Measurements from ENCODE around the gene UFC1. TPM values are rescaled to one million over a fixed set of nuclear protein-coding genes. Genes with fewer than 3 reads are reported as not detected.
A peak's percentile ranks its signal among the peaks of the same experiment; 100 is the strongest.
"Not testable (repeated sequence)": the region's sequence is repeated elsewhere in the genome, so short reads cannot be mapped to it uniquely, and the experiment has no call there.

The UFC1 gene
- total RNA-seq, 1 donor from 2014 or later = 76.4 TPM

DNA sequence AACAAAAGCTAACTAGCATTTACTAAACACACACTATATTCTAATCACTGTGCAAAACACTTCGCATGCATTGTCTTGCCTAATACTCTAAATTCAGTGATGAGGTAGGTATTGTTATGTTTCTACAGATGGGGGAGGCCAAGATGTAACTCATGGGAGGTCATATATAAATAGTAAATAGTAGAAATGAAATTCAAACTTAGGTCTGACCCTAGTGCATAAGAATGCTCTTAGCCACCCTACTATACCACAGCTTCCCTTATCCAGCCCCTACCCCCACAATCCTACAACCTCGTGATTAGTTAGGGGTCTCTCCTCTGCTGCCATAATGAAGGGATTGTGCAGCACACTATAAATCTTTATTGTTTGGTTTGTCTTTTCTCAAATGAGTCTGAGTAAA is 39.2 kb upstream of the UFC1 start:
- Histone ChIP-seq H3K9me3 (replicated peaks) (no peaks in the 10 kb centered on the region), H3K4me1 (peaks cover 84% of the 10 kb centered on the region), H3K36me3 (peaks cover 7% of the 10 kb centered on the region), H3K27ac (replicated peaks) (no peak overlapping the region), H3K4me3 (no peak overlapping the region), H3K27me3 (ENCODE audit: low read depth) (no peaks in the 10 kb centered on the region)
- TF ChIP-seq, protein P1, sequence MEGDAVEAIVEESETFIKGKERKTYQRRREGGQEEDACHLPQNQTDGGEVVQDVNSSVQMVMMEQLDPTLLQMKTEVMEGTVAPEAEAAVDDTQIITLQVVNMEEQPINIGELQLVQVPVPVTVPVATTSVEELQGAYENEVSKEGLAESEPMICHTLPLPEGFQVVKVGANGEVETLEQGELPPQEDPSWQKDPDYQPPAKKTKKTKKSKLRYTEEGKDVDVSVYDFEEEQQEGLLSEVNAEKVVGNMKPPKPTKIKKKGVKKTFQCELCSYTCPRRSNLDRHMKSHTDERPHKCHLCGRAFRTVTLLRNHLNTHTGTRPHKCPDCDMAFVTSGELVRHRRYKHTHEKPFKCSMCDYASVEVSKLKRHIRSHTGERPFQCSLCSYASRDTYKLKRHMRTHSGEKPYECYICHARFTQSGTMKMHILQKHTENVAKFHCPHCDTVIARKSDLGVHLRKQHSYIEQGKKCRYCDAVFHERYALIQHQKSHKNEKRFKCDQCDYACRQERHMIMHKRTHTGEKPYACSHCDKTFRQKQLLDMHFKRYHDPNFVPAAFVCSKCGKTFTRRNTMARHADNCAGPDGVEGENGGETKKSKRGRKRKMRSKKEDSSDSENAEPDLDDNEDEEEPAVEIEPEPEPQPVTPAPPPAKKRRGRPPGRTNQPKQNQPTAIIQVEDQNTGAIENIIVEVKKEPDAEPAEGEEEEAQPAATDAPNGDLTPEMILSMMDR (IDR thresholded peaks at IDR 0.05; ENCODE audit: borderline replicate concordance) = no peak
- no peak for DNase-seq
- intact Hi-C loops (cut with micrococcal nuclease) = no loop called here

DNA sequence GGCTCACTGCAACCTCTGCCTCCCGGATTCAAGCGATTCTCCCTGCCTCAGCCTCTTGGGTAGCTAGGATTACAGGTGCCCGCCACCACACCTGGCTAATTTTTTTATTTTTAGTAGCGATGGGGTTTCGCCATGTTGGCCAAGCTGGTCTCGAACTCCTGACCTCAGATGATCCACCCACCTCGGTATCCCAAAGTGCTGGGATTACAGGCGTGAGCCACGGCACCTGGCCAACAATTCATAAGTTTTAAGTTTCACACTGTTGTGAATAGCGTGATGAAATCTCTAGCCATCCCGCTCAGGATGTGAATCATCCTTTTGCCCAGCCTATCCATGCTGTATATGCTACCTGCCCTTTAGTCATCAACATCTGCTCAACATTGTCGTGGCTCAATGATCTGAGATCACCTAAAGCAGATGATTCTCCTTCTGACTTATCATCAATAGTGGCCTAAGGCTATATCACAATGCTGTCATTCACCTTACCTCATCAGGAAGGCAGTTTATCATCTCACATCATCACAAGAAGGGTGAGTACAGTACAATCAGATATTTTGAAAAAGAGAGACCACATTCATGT is 38.6 kb upstream of the UFC1 start:
- Histone ChIP-seq H3K4me3 (no peak overlapping the region), H3K4me1 (peaks cover 90% of the 10 kb centered on the region), H3K27ac (replicated peaks) (no peak overlapping the region), H3K27me3 (ENCODE audit: low read depth) (no peaks in the 10 kb centered on the region), H3K9me3 (replicated peaks) (no peaks in the 10 kb centered on the region), H3K36me3 (peaks cover 4% of the 10 kb centered on the region)
- intact Hi-C loops (cut with micrococcal nuclease) = no loop called here
- no peak for DNase-seq
- TF ChIP-seq, protein P1 (IDR thresholded peaks at IDR 0.05; ENCODE audit: borderline replicate concordance) = no peak

DNA sequence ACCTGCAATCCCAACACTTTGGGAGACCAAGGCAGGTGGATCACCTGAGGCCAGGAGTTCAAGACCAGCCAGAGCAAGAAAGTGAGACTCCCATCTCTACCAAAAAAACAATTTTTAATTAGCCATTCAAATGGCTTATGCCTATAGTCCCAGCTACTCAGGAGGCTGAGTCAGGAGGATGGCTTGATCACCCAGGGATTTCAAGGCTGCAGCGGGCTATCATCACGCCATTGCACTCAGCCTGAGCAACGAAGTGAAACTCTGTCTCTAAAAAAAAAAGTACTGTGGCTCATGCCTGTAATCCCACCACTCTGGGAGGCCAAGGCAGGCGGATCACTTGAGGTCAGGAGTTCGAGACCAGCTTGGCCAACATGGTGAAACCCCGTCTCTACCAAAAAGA is 37.8 kb upstream of the UFC1 start:
- DNase-seq; H3K27ac ChIP-seq (replicated peaks); H3K27me3 ChIP-seq (ENCODE audit: low read depth); H3K4me3 ChIP-seq; intact Hi-C loops (cut with micrococcal nuclease); H3K9me3 ChIP-seq (replicated peaks): not testable (repeated sequence)
- Histone ChIP-seq H3K4me1 (peaks cover 98% of the 10 kb centered on the region), H3K36me3 (peaks cover 12% of the 10 kb centered on the region)

DNA sequence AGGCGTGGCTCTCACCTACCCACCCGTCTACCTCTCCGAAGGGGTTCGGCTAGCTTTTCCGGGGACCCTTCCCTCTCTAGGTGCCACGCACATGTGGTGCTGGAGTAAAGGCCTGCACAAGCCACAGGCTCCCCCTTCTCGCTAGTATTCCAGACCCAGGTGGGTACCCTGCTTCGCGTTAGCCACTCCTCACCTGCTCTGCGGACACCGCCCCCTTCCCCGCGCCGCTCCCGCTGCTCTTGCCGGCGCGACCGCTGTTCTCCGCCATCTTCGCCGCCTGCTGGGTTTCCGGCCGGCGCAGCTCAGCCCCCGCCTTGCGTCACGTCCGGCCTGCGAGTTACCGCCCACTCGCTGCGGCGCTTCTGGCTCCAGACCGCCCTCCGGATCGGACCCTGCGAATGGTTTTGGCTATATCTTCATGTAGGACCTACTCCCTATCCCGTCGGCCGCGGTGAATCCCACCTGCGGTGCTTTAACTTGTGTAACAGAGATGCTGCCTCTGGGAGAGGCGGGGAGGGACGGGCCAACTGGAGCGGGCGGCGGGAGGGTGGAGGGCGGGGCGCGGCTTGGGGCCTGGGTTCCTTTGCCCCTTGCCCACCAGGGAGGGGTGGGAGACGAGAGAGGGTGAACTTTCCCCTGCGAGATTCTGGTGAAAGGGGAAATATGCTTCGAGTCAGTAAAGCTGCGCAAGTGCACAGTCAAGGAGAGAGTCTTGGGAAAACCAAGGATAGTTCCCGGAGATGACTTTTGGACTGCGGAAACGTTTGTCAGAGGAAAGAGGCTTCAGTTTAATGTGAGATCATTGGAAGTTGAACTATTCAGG is 35.8 kb upstream of the UFC1 start, which contains the start of the genes NIT1 and PFDN2:
Gene NIT1 (plus strand): TSS at position 347 of the 823 bp plus-strand sequence. CDS start 72 bp downstream, at position 419.
Gene PFDN2 (minus strand): TSS at position 279 of the 823 bp plus-strand sequence. CDS start 11 bp downstream, at position 268.
- Histone ChIP-seq H3K27ac (replicated peaks) (peak within 1 kb of the TSS; percentile 91), H3K27me3 (ENCODE audit: low read depth) (no peaks in the 10 kb centered on the region), H3K4me1 (peaks cover 87% of the 10 kb centered on the region)

DNA sequence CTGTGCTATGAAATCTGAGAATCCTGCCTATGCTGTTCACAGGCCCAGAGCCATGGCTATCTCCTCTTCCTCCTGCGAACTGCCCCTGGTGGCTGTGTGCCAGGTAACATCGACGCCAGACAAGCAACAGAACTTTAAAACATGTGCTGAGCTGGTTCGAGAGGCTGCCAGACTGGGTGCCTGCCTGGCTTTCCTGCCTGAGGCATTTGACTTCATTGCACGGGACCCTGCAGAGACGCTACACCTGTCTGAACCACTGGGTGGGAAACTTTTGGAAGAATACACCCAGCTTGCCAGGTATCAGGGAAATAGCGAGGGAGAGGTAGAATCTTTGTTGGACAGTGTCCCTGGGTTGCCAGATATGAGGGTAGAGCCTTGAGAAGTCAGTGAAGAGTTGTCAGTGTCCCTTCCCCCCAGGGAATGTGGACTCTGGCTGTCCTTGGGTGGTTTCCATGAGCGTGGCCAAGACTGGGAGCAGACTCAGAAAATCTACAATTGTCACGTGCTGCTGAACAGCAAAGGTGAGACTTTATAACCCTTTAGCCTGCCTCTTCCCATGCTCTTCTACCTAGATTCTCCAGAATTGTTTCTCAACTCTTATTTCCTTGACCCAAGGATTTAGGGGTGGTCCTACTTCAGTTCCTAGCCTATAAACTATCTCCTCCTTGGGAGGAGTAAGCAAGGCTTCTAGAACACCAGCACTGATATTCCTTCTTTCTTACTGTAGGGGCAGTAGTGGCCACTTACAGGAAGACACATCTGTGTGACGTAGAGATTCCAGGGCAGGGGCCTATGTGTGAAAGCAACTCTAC is 34.5 kb upstream of the UFC1 start:
- TF ChIP-seq, protein P1 (IDR thresholded peaks at IDR 0.05; ENCODE audit: borderline replicate concordance) = peak; percentile 32
- peaks cover 45% of the 10 kb centered on the region for H3K36me3 ChIP-seq
- intact Hi-C loops (cut with micrococcal nuclease) = no loop called here
- H3K4me1 ChIP-seq = peaks cover 74% of the 10 kb centered on the region
- peak overlapping the region; percentile 91 for H3K27ac ChIP-seq (replicated peaks)
- peak; percentile 47 for DNase-seq
- peak overlapping the region; percentile 87 for H3K4me3 ChIP-seq
- no peaks in the 10 kb centered on the region for H3K9me3 ChIP-seq (replicated peaks)
- H3K27me3 ChIP-seq (ENCODE audit: low read depth) = no peaks in the 10 kb centered on the region

More for the DNA sequence above, 35.8 kb upstream of the UFC1 start, which contains the start of the genes NIT1 and PFDN2:
- DNase-seq = peak; percentile 90
- intact Hi-C loops (cut with micrococcal nuclease) = no loop called here
- H3K4me3 ChIP-seq = peak within 1 kb of the TSS; percentile 87
- TF ChIP-seq, protein P1 (IDR thresholded peaks at IDR 0.05; ENCODE audit: borderline replicate concordance) = no peak
- no peaks in the 10 kb centered on the region for H3K9me3 ChIP-seq (replicated peaks)
- peaks cover 32% of the 10 kb centered on the region for H3K36me3 ChIP-seq

All from left ventricle myocardium inferior (tissue), 1 donor.